Activated CD8-positive, alpha-beta memory T cell treated with anti-CD3 and anti-CD28 coated beads, Interleukin-2, amount 50 U/mL, for 1 hour (primary cell): ENCODE results near the gene PRKAR2B.
"Not testable (repeated sequence)": the region's sequence is repeated elsewhere in the genome, so short reads cannot be mapped to it uniquely, and the experiment has no call there.

Experiments used
- DNase-seq: peaks from one replicate; pipeline ENCODE4 v3.0.0-alpha.2; 2020; ENCODE audit errors: extremely low read depth

The PRKAR2B gene

DNA sequence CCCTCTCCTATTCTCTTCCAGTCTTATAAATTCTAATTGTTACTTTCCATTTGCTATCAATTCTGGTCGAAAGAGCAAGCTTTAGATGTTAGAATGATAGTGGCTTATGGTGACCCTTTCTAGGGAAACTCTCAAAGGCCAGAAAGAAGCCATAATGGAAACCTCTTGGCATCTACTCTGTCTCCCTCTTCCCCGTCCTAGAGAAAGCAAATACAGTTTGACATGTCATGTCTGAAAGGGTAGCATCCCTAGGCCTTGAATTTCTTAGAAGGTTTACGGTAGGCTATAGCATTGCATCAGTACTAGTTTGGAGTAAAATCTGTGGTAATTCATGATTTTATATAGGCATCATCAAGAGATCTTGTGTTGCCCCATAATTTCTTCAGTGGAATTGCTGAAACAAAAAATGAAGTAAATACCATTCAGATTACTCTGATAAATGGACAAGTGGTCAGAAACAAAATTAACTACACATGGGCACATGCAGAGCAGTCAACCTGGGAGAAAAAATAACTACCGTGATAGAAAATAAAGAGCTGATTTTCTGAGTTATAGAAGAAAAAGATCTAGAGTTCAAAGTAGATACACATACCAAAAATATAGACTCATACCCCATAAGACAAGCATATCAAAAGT is 4.4 kb downstream of the PRKAR2B start:
- DNase-seq: no peak

DNA sequence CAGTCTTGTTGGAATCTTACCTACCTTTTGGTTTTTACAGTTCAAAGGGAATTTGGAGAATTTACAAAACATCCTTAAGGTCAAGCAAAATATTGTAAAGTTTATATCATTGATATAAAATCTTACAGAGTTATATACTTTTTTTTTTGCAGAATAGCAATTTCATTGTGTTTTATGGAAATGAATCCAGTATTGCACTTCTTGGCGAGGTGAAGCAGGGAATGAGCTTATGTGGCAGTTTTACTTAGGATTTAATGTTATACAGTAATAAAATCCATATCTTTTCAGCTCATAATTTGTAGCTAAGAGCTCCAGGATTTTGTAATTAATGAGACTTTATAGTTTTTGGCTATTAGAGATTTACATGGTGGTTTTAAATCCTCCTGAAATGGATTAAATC is 5.0 kb downstream of the PRKAR2B start:
- DNase-seq: no peak

DNA sequence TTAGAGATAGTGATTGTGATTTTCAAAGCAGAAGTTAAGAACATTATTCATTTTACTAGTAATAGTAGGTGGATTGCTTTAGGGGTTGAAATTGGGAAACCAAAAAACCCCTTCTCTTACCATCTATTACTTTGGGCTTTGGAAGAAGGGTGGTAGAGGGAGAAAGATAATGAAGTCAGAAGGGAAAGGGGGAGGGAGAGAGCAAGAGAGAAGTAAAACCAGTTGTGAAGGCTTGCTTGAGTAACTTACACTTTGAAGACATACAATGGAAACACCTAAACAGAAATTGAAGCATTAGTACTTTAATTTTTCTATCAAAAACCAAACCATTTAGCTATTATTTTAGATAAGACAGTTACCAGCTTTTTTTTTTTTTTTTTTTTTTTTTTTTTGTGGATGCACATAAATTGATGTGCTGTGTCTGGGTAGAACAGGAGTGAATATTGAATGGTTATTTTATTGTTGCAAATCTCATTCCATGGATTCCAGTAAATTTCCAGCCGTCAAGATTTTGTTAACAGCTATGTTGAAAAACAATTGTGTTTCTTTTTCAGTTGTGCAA is 5.5 kb downstream of the PRKAR2B start:
- DNase-seq: no peak

DNA sequence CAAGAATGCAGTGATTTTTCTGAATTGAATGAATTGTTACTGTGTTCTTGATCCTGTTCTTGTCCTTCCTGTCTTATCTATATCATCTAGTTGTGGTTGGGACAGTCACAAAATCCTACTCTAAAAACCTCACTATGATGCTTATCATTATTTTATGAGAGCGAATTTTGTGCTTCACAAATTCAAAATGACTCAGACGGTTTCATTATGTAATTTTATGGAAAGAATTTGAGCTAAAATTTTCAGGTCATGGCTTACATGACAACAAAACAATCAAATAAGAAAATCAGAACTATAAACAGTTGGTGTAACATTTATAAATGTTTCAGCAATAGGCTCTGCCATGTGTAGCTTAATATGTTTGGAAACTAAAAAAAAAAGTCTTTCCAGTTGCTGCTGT is 6.9 kb downstream of the PRKAR2B start:
- no peak for DNase-seq

DNA sequence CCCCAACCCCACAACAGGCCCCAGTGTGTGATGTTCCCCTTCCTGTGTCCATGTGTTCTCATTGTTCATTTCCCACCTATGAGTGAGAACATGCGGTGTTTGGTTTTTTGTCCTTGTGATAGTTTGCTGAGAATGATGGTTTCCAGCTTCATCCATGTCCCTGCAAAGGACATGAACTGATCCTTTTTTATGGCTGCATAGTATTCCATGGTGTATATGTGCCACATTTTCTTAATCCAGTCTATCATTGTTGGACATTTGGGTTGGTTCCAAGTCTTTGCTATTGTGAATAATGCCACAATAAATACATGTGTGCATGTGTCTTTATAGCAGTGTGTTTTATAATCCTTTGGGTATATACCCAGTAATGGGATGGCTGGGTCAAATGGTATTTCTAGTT is 10.5 kb downstream of the PRKAR2B start:
- DNase-seq: not testable (repeated sequence)

DNA sequence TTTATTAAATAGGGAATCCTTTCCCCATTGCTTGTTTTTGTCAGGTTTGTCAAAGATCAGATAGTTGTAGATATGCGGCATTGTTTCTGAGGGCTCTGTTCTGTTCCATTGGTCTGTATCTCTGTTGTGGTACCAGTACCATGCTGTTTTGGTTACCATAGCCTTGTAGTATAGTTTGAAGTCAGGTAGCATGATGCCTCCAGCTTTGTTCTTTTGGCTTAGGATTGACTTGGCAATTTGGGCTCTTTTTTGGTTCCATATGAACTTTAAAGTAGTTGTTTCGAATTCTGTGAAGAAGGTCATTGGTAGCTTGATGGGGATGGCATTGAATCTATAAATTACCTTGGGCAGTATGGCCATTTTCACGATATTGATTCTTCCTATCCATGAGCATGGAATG is 11.6 kb downstream of the PRKAR2B start:
- not testable (repeated sequence) for DNase-seq

DNA sequence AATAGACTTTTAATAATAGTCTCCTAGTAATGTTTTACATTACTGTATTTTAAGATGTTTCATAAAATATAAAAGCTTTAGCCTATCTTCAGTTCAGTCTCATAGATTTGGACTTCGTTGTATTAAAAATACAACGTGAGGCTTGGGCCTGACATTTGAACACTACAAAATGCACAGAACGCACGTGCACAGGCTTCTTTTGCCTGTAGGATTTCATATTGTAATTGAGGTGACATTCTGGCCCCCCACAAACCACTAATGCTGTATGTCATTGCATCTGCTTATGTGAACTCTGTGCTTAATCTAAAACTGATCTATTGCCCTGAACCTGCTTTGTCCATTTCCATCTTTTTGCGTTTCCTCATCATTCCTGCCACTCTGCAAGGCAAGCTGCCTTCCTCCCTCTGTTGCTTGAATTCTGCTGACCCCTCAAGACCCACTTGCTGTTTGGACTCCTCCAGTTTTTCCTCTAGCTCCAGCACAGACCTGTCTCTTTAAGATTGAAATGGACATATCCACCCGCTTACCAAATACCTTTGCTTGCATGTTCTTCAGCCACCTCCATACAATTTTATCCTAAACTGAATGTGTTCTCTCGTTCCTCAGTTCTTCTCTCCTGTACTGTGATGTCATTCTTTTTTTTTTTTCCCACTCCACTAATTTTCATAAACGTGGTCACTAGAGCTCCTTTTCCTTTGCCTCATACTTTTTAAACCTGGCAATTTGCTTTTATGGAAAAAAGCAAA is 12.4 kb downstream of the PRKAR2B start:
- DNase-seq: no peak

DNA sequence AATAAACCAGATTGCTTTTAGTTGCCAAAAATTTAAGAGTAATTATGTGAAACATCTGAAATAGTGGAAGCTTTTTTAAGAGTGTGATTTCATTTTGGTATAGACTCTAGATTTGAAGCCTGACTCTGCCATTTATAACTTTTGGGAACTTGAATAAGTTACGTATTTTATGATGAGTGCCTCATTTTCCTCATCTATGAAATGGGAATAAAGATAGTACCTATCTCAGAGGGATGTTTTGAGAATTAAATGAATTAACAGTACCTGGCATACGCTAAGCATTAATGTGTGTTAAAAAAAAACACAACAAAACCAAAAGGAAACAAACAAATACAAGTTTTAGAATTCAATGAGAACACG is 12.9 kb downstream of the PRKAR2B start:
- DNase-seq: no peak

DNA sequence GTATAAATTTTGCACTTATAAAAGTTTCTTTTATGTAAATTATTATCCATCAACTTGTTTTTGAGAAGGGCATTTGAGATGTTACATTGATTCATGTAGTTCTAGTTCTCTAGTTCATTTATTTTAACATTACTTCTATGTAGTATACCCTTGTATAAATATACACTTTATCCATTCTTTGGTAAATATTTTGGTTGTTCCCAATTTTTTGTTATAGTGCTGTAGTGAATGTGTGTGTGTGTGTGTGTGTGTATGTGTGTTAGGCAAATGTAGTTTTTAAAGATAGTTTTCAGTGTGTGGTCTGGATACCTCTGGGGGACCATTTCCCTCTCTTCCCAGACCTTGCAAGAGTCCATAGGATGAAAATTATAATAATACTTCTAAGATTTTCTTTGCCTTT is 15.0 kb downstream of the PRKAR2B start:
- no peak for DNase-seq

DNA sequence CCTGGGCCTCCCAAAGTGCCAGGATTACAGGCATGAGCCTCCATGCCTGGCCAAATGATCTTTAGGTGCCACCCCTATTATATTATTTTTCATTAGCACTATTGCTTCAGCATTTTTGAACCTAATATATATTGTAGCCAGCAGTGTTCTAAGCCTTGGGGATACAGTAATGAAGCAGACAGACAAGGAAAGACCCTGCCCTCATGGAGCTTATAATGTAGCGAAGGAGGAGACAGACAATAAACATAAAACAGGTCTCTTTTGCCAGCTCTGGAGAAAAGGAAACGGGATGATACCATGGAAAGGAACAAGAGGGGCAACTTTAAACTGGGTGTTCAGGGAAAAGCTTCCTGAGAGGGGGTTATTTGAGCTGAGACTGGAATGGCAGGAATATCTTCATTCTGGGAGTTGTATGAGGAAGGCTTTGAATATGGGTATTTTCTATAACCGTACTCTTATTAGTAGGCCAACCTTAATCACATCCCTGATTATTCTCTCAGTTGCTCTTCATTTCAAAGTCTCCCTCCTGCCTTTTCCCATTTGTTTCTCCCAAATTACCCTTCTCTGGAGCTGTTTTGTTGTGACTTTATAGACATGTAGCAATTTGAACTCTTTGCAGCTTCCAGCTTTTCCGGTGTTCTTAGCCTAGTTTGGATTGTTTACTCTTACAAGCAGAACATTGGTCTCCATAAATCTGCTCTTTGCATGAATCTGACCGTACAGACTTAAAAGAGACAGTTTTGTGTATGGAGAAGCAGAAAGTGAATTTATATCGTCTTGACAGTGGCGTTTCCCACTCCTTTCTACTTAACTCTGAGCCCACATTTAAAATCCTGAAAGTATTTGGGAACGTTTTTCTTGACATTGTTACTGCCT is 19.0 kb downstream of the PRKAR2B start:
- DNase-seq: no peak

DNA sequence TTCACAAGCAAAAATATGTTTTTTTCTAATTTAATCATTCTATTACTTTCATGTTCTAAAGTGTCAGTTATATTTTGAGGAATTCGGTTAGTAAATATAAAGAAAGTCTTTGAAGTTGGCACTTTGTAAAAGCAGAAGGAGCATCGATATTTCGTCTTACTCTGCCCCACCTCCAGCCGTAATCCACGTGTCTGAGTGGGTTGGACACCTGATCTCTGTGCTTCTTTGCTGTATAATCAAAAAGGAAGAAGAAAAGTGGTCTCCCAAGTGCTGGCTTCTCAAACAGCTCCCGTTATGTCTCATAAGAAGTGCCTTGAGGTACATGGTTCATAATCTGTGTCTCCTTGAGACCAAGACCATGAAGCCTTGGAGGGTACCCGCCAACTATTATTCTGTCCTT is 19.8 kb downstream of the PRKAR2B start:
- no peak for DNase-seq

DNA sequence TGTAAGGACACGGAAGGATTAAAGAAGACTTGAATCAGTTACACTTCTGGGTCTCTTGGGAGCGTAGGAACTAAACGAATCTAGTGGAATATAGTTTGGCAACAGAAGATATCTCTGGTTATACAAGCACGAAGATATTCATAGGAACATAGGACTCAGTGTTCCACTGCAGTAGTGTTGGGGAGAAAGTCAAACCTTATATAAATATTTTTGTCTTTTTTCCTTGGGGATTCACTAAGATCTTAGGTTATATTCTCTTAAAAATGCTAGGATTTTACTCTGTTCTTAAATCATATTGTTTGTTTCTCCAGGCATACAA is 21.4 kb downstream of the PRKAR2B start:
- DNase-seq: no peak

DNA sequence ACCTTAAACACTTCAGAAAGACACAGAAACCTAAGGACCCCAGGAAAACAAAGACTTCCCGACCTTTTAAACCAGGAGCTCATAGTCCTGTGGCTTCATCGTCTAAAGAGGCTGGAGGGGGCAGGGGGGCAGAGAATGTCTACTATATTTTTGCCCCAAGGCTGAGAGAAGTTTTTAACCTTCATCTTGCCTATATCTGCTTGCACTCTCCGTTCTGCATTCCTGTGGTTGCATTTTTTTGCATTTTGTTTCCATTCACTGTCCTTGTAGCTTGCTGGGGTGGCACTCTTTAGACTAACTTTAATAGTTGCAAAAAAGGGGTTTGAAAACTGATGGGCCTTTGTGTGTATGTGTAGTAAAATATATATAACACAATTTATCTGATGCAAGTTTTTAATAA is 23.7 kb downstream of the PRKAR2B start:
- no peak for DNase-seq

DNA sequence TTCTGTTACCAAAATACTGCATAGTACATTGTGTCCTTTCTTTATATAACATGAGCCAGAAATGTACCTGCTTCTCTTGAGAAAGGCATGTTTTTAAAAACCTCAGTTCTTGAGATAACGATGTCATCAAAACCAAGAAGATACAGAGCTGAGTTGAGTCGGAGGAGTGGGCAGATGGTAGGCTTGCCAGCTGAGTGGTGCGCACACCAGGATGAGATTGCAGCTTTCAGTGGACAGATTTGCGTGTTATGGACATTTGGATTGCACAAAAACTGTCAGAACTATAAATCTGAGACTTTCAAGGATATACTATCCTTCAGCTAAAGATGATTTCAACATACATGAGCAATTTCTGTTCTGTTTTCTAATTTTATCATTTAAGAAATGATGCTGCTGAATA is 25.0 kb downstream of the PRKAR2B start:
- no peak for DNase-seq

DNA sequence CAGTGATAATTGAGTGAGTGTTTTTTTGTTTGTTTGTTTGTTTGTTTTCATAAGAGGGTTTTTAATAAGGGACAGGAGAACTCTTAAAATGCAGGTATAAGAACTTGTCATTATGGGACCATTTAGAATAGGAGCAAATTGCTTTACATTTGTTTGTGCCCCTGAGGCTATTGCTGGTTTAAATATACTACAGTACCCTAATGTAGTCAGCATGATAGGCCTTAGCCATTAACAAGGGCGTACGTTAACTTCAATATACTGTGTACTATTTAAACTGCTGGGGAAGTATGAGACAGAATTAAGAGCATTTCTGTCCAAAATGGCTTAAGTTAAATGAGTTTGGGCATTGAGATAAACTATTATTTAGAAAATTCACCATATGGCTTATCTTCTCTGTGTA is 26.2 kb downstream of the PRKAR2B start:
- no peak for DNase-seq

DNA sequence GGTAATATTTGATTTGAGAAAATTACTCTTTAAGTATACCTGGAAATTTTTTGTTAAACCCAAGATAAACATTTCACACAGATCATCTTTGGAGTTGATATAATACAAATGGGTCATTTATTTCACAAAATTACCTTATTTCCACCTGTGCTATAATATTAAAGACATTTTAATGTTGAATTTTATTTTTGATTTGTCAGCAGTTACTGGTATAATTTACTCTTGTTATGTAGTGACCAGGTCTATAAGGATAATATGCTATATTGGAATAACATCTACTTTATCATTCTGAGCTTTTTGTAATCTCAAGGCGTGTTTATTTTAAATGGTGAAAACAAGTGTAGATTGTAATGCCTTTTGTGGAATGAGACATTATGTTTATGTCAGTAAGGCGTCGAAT is 26.6 kb downstream of the PRKAR2B start:
- no peak for DNase-seq

DNA sequence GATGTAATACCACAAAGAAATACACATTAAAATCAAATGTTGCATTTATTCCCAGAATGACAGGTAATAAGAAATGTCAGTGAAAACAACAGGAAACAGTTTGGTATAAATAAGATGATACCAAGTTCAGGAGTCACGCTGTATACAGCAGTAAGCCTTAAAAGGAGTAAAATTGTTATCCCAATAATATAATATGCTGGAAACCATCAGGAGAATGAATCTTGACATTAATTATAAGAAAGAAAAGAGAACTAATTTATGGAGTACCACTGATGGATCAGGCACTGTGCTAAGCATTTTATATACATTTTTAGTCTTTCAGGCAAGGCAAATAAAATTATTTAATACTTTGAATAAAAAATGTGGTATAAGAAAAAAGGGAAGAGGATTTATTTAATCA is 27.6 kb downstream of the PRKAR2B start:
- no peak for DNase-seq

DNA sequence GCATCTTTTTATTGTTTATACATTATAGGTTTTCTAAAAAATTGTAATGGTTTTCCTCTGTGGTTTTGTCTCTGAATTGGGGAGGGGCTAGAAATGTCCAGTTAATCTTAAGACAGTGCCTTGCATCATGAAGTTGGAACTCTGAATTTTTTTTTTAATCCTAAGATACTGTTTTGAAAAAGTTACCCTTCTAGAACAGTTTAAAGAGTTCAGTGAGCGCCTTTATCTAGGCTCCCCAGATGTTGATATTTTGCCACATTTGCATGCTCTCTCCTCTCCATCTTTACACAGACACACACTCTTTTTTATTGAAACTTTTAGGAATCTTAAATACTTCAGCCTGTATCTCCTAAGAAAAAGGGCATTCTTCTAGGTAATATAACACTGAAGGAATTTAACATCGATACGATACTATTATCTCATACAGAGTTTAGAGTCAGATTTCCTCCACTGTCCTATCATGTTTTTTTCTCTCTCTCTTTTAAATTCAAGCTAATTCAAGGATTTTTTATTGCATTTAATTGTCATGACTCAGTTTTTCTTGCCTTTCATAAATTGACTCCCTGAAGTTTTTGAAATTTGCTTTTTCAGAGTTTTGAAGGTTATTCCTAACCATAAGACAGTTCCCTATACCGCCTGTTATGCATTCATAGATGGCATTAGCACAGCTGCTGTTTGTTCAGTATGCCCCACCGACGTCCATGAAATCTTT is 31.5 kb downstream of the PRKAR2B start:
- DNase-seq: no peak

DNA sequence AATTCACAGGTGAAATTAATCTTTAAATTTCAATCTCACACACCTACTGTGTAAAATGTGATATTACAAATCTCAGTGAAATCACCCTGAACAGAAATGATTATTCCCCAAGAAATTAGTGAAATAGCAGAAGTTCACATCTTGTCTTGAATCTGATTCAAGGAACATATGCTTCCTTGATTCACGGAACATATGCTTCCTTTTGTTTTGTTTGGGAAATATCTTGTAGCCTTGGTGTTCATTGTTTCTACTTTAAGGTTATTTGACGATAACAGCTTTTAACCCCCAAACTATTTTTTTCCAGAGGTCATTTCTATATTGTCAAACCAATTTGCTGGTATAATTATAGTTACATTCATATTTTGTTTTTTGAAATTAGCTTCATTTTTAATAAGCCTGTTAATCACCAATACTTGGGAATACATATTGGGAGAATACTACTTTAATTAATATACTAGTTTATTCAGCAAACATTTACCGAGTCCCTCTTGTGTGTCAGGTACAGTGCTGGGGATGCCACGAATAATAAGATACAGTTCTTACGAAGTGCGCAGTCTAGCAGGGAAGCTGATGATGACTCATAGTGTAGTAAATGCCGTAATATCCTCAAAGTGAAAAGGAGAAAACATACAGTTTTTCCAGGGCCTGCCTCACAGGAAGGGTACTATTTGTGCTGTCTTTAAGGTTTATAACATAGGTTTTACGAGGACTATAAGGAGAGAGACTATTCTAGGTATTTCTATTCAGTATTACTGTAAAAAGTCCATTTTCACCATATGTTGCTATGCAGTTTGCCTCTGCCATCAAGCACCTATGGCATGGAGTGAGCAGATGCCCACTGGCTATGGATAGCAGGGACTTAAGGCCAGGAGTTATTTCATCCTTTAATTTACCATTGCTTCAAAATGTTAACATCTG is 32.5 kb downstream of the PRKAR2B start:
- no peak for DNase-seq

DNA sequence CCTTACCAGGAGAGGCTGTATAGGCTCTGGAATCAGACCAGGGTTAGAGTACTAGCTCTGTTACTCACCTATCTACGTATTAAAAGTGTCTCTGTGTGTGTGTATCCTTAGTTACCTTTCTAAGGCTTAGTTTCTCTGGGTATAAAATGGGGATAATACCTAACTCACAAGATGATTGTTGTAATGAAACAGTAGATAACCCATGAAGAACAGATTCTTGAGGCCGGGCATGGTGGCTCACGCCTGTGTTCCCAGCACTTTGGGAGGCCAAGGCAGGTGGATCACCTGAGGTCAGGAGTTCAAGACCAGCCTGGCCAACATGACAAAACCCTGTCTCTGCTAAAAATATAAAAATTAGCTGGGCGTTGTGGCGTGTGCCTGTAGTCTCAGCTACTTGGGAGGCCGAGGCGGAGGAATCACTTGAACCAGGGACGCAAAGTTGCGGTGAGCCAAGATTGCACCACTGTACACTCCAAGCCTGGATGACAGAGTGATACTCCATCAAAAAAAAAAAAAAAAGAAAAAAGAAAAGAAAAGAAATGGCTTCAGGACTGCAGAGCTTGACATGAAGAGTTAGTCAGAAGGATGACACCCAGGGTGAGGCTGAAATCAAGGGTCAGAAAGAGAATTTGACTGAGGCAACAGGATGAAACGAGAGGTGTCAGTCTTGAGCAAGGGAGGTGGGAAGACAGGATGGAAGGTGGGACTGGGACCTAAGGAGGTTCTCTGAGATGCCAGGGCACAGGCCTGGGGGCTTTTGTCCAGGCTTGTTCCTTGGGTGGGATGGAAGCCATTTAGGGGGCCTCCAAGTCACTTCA is 33.4 kb downstream of the PRKAR2B start:
- no peak for DNase-seq
